Aorta (tissue), 5 donors: ENCODE measurements around the gene NKX2-8. TPM values are rescaled to one million over a fixed set of nuclear protein-coding genes. Genes with fewer than 3 reads are reported as not detected.

Experiments used
- ATAC-seq: fragments of 200-7000 bp; cut with Tn5 transposase; one replicate; pipeline ENCODE4 v1.9.1; 2022; ENCODE audit warnings: moderate library complexity; ENCODE audit not compliant: low FRiP score
- DNase-seq, 2 donors: peaks; one replicate each; pipeline ENCODE4 v3.0.0-alpha.2; 2020
- H3K27ac ChIP-seq, 2 donors: one replicate each; pipeline ENCODE4 v1.5.1; 2013; ENCODE audit warnings: low read length in 2 of 2, mild to moderate bottlenecking in 2 of 2, moderate library complexity in 2 of 2, control low read depth in 1 of 2, inconsistent platforms in 1 of 2, low read depth in 1 of 2
- H3K27me3 ChIP-seq, 2 donors: one replicate each; pipeline ENCODE4 v1.6.1; 2013; ENCODE audit warnings: control low read depth in 1 of 2, low read length in 1 of 2, mild to moderate bottlenecking in 1 of 2, moderate library complexity in 1 of 2; ENCODE audit not compliant: insufficient read depth in 2 of 2, control insufficient read depth in 1 of 2
- H3K36me3 ChIP-seq, 2 donors: one replicate each; pipeline ENCODE4 v1.6.1; 2013; ENCODE audit warnings: control low read depth in 1 of 2, low read length in 1 of 2, mild to moderate bottlenecking in 1 of 2; ENCODE audit not compliant: insufficient read depth in 2 of 2, control insufficient read depth in 1 of 2
- H3K4me1 ChIP-seq, 2 donors: one replicate each; pipeline ENCODE4 v1.6.1; 2013; ENCODE audit warnings: low read length in 2 of 2, control low read depth in 1 of 2, mild to moderate bottlenecking in 1 of 2, moderate library complexity in 1 of 2; ENCODE audit not compliant: insufficient read depth in 2 of 2, control insufficient read depth in 1 of 2
- H3K4me3 ChIP-seq, 2 donors: one replicate each; pipeline ENCODE4 v1.5.1; 2013; ENCODE audit warnings: low read length in 2 of 2, control low read depth in 1 of 2, mild to moderate bottlenecking in 1 of 2
- H3K9me3 ChIP-seq: one replicate; pipeline ENCODE4 v1.6.1; 2013; ENCODE audit warnings: mild to moderate bottlenecking, low read length; ENCODE audit not compliant: control insufficient read depth
- WGBS, 2 donors: extraction: QIAGEN DNeasy Blood & Tissue Kit; methylation state at CpG; one replicate each; pipeline ENCODE4 v1.1.7; 2013; 5-methylcytosine and 5-hydroxymethylcytosine counted together
- intact Hi-C, 2 donors: fragments of 100-400 bp; cut with DNase I; formaldehyde crosslinking; loops; one replicate each; pipeline versions ENCODE4 v1.14.2 to v1.15.0; 2022
- polyA plus RNA-seq, 2 donors: library from polyadenylated mRNA; stranded (reverse); fragments of 200-250 nt; gene quantifications; one replicate each; pipeline ENCODE4 v1.2.3, GENCODE V29; 2013
- total RNA-seq, 2 donors: library from RNA; stranded (reverse); fragmentation: NEBNext Ultra II Directional; extraction: Animal tissue kit (Norgen Biotek cat#: 25700); gene quantifications; one replicate each; pipeline ENCODE4 v1.2.1, GENCODE V29; 2021
- donor health status: healthy with polysubstance abuse.
- donor health status: Bipolar disorder and iron deficiency.
- donor health status: DM: no; HTN: no; CAD: no.
- donor health status: DM: no; HTN: no; CAD: no.
- donor health status: DM: yes; HTN: yes; CAD: no.

Gene NKX2-8
- total and polyA plus RNA-seq, 4 donors: not detected

- Histone ChIP-seq H3K27ac (no peak overlapping the region), H3K9me3 (no peaks in the 10 kb centered on the region), H3K36me3 (no peaks in the 10 kb centered on the region), H3K27me3 (no peaks in the 10 kb centered on the region), H3K4me3 (no peak overlapping the region), H3K4me1 (no peaks in the 10 kb centered on the region)
- WGBS, 2 donors: 45 to 50% methylated on average over 1 of the region's 1 CpG
- intact Hi-C loops: no loop called here
- DNase-seq (no peak), ATAC-seq (no peak)
These were observed 23.1 kb upstream of the NKX2-8 start for GRCh38 chr14:36605506-36605857.

DNA sequence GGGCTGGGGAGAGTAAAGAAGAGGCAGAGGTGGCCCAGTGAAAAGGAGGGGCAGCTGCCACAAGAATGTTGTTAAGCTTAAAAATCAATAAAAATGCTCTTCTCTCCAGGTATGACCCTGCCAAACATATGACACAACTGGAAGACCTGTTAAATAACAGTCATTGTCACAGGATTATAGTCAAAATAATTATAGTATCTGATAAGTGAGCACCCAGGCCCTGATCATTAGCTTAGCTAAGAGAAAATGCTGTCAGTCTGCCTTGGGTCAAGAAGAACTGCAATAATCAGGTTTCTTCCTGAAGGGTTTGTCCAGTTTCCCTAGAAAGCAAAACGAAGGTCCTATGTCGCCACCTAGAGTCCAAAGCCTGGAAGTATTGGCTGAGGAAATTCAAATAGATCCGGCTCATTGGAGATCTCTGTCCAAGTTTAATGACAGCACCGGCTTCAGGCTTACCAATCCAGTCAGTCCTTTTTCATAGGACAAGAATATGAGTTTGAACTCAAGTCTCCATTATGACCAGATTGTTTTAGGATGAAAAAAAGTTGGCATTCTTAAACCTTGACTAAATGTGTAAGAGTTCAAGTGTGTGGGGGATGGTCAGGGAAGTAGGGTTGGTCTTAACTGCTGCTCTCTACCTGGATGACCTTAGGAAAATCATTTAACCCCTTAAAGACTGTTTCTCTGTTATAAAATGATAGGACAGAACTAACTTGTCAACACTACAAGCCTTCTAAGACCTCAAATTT, 22.5 kb upstream of the NKX2-8 start:
- Histone ChIP-seq H3K9me3 (no peaks in the 10 kb centered on the region), H3K36me3 (no peaks in the 10 kb centered on the region), H3K4me3 (no peak overlapping the region), H3K4me1 (no peaks in the 10 kb centered on the region), H3K27me3 (no peaks in the 10 kb centered on the region), H3K27ac (no peak overlapping the region)
- ATAC-seq (peak; percentile 57), DNase-seq (no peak)
- 1% methylated on average over 4 of the region's 4 CpGs for WGBS, 2 donors
- intact Hi-C loops: no loop called here

DNA sequence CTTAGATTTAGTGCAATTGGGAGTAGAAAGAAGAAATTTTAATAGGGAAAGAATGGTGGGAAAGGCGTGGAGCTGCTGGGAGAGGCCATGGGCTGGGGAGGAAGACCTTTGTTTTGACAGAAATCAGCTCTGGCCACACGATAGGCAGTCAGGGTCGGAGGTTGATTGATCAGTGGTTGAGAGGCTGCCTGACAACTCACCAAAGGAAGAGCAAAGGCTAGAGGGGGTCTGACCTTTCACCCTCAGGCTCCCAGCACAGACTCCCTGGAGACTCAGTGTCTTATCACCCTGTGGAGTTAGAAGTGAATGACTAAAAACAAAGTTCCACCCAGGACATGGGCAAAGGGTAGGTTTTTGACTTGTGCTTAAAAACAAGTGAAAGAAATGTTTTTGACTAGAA, 18.0 kb upstream of the NKX2-8 start:
- Histone ChIP-seq H3K4me1 (no peaks in the 10 kb centered on the region), H3K27ac (no peak overlapping the region), H3K4me3 (no peak overlapping the region), H3K36me3 (no peaks in the 10 kb centered on the region), H3K27me3 (peaks cover 0 to 2% of the 10 kb centered on the region in 2 donors), H3K9me3 (no peaks in the 10 kb centered on the region)
- DNase-seq: no peak
- ATAC-seq: no peak
- intact Hi-C loops: no loop called here
- WGBS, 2 donors: 60 to 61% methylated on average over 3 of the region's 3 CpGs

DNA sequence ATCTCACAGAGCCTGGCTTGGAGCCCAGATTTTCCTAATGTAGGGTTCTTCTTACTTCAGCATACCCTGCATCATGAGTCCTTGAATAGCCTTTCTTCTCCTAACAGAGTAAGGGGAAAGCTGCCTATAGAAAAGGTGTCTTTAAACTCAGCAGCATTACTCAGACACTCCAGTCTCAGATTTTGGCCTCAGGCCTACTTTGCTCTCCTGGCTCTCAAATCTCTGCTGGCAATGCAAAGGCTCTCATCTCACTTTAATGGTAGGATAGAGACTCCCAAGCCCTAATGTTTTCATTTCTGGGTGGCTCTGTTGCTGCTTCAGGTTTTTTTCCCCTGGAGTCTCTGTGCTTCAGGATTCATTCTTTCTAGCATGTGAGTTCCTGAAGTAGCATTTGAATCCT, 9.1 kb upstream of the NKX2-8 start:
- intact Hi-C loops: no loop called here
- Histone ChIP-seq H3K4me3 (no peak overlapping the region), H3K9me3 (no peaks in the 10 kb centered on the region), H3K36me3 (no peaks in the 10 kb centered on the region), H3K27ac (no peak overlapping the region), H3K4me1 (no peaks in the 10 kb centered on the region), H3K27me3 (peaks cover 0 to 2% of the 10 kb centered on the region in 2 donors)
- DNase-seq (no peak), ATAC-seq (no peak)

GRCh38 chr14:36588788-36589187, 6.4 kb upstream of the NKX2-8 start:
- Histone ChIP-seq H3K36me3 (no peaks in the 10 kb centered on the region), H3K27ac (no peak overlapping the region), H3K27me3 (no peaks in the 10 kb centered on the region), H3K4me3 (no peak overlapping the region), H3K9me3 (no peaks in the 10 kb centered on the region), H3K4me1 (no peaks in the 10 kb centered on the region)
- ATAC-seq (no peak), DNase-seq (no peak)
- WGBS, 2 donors: 16 to 19% methylated on average over 7 of the region's 7 CpGs
- intact Hi-C loops: no loop called here

DNA sequence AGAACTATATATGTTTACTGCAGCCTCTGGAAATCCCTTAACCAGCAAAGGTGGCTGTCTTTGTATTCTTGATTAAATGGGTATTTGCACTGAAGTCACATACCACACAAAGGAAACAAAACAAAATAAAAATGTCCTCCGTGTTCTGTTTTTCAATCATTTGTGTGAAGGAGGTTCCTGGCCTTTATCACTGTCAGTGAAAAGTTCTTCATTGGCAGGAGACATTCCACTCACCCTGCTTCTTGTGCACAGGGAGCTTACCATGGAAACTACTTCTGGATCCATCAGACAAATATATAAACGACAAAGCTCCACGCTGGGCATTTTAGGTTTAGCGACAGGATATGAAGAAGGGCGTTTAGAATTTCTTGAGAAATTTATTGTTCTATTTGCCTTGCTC, 5.7 kb upstream of the NKX2-8 start:
- Histone ChIP-seq H3K4me1 (no peaks in the 10 kb centered on the region), H3K27me3 (peaks cover 0 to 2% of the 10 kb centered on the region in 2 donors), H3K27ac (no peak overlapping the region), H3K4me3 (no peak overlapping the region), H3K9me3 (no peaks in the 10 kb centered on the region), H3K36me3 (no peaks in the 10 kb centered on the region)
- intact Hi-C loops: no loop called here
- no peak for ATAC-seq
- 15 to 18% methylated on average over 5 of the region's 5 CpGs for WGBS, 2 donors
- no peak for DNase-seq

- ATAC-seq (no peak), DNase-seq (no peak)
- no peak overlapping the region for H3K27ac ChIP-seq
- peaks cover 0 to 2% of the 10 kb centered on the region in 2 donors for H3K27me3 ChIP-seq
- 65 to 78% methylated on average over 5 of the region's 5 CpGs for WGBS, 2 donors
- H3K9me3 ChIP-seq: no peaks in the 10 kb centered on the region
- intact Hi-C loops: no loop called here
- H3K4me3 ChIP-seq: no peak overlapping the region
- H3K36me3 ChIP-seq: no peaks in the 10 kb centered on the region
- H3K4me1 ChIP-seq: no peaks in the 10 kb centered on the region
These were observed 2.7 kb upstream of the NKX2-8 start for GRCh38 chr14:36585100-36585499.

DNA sequence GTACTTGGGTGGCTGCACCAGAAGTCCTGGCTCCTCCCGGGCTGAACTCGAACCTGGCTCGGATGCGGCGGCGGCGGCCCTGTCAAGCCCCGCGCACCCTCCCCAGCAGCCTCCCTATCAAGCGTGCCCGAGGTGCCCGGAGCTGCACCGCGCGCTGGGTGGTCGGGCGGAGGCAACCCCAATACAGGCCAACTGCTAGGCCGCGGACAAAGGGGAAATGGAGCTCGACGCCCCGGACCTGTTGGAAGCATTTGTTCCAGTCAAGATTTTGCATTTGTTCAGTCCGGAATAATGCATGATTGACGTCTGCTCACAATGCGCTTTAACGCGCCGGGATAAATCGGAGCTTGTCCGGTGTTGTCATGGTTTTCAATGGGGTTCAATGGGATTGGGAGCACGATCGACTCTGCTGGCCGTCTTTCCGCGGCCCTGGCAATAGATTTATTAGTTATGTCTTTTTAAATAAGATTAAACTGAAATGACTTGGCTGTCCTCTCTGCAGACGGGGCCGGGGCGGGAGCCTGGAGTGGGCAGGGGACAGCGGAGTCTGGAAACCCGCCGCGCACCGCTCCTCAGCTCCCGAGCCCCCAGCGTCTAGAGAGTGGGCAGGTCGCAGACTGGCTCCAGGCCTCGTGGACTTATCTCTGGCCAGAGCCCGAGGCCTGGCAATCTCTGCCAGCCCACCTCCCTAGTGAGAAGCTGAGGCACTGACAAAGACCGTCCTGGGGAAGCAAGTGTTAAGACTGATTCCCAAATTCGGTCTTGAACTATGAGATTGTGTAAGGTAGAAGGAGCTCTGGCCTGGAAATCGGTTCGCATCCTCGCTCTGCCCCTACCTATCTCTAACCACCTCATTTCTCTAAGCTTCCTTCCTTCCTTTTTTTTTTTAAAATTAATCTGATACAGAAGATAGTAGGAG, 1.7 kb upstream of the NKX2-8 start:
- Histone ChIP-seq H3K27ac (no peak overlapping the region), H3K4me3 (no peak overlapping the region), H3K4me1 (no peaks in the 10 kb centered on the region), H3K27me3 (peaks cover 0 to 2% of the 10 kb centered on the region in 2 donors), H3K36me3 (no peaks in the 10 kb centered on the region), H3K9me3 (no peaks in the 10 kb centered on the region)
- ATAC-seq (no peak), DNase-seq (no peak)
- 28 to 37% methylated on average over 51 to 53 of the region's 53 CpGs for WGBS, 2 donors
- intact Hi-C loops: loop anchor here in 1 of 2 donors (5.0 kb wide), 1 partner anchor 1168 kb away; no protein-coding TSS in a partner anchor
